CD4-positive, CD25-positive, alpha-beta regulatory T cell (primary cell): ENCODE results near the gene OVOL2. TPM values are rescaled to one million over a fixed set of nuclear protein-coding genes. Genes with fewer than 3 reads are reported as not detected.

ENCODE experiments used
- ATAC-seq, 2 donors: fragments of 150-1000 bp; cut with Tn5 transposase; one replicate each; pipeline ENCODE4 v1.10.0; 2021; ENCODE audit warnings: low read depth in 2 of 2, moderate number of reproducible peaks in 2 of 2, moderate library complexity in 1 of 2
- DNase-seq, 3 donors: peaks; one replicate each; pipeline versions ENCODE4 v3.0.0 to v3.0.0-alpha.2; 2012 to 2022; ENCODE audit warnings: mixed read lengths in 1 of 3
- H3K27ac ChIP-seq: one replicate; pipeline ENCODE4 v1.7.0; 2013; ENCODE audit warnings: mild to moderate bottlenecking, low read length; ENCODE audit not compliant: insufficient read depth, poor library complexity, severe bottlenecking
- H3K27me3 ChIP-seq: one replicate; pipeline ENCODE4 v1.7.0; 2013; ENCODE audit warnings: low read length; ENCODE audit not compliant: control insufficient read depth, insufficient read depth
- H3K36me3 ChIP-seq: one replicate; pipeline ENCODE4 v1.7.0; 2013; ENCODE audit warnings: mild to moderate bottlenecking, low read length, moderate library complexity; ENCODE audit not compliant: control insufficient read depth, insufficient read depth
- H3K4me1 ChIP-seq: 2 replicates; pipeline ENCODE4 v1.7.0; 2013; ENCODE audit warnings: mild to moderate bottlenecking, low read length; ENCODE audit not compliant: insufficient read depth, control insufficient read depth, poor library complexity, severe bottlenecking
- H3K4me3 ChIP-seq: one replicate; pipeline ENCODE4 v1.7.0; 2013; ENCODE audit warnings: low read depth, mild to moderate bottlenecking, low read length, moderate library complexity
- H3K9me3 ChIP-seq, 2 experiments: 1 replicate in 1 of 2; 2 replicates in 1 of 2; pipeline ENCODE4 v1.7.0; 2013; ENCODE audit warnings: low read length in 2 of 2, mild to moderate bottlenecking in 1 of 2, moderate library complexity in 1 of 2; ENCODE audit not compliant: control insufficient read depth in 2 of 2
- H3K27ac Mint-ChIP-seq, 3 donors: one replicate each; pipeline ENCODE4 v1.8.0; 2020 to 2022; ENCODE audit warnings: mild to moderate bottlenecking in 3 of 3, mixed read lengths in 3 of 3, moderate library complexity in 2 of 3
- H3K27me3 Mint-ChIP-seq: one replicate; pipeline ENCODE4 v1.8.0; 2022; ENCODE audit warnings: mild to moderate bottlenecking, mixed read lengths
- H3K36me3 Mint-ChIP-seq: one replicate; pipeline ENCODE4 v1.8.0; 2020; ENCODE audit warnings: mixed read lengths
- H3K4me1 Mint-ChIP-seq, 4 donors: one replicate each; pipeline ENCODE4 v1.8.0; 2020 to 2022; ENCODE audit warnings: mixed read lengths in 4 of 4, mild to moderate bottlenecking in 1 of 4
- H3K4me3 Mint-ChIP-seq, 4 donors: one replicate each; pipeline ENCODE4 v1.8.0; 2020 to 2022; ENCODE audit warnings: mild to moderate bottlenecking in 4 of 4, mixed read lengths in 4 of 4, moderate library complexity in 3 of 4
- H3K9me3 Mint-ChIP-seq, 7 donors: one replicate each; pipeline ENCODE4 v1.8.0; 2020 to 2022; ENCODE audit warnings: mixed read lengths in 7 of 7, mild to moderate bottlenecking in 3 of 7, moderate library complexity in 2 of 7
- polyA plus RNA-seq, 4 donors: library from polyadenylated mRNA; unstranded; fragments of 300-500 nt; fragmentation: Illumina TruSeq; gene quantifications; one replicate each; pipeline ENCODE4 v1.2.3, GENCODE V29; 2021
- total RNA-seq: library from RNA; stranded (reverse); gene quantifications from one replicate; pipeline ENCODE4 v1.2.3, GENCODE V29; 2022

The OVOL2 gene
- total and polyA plus RNA-seq, 5 donors from 2014 or later, result not detected

DNA sequence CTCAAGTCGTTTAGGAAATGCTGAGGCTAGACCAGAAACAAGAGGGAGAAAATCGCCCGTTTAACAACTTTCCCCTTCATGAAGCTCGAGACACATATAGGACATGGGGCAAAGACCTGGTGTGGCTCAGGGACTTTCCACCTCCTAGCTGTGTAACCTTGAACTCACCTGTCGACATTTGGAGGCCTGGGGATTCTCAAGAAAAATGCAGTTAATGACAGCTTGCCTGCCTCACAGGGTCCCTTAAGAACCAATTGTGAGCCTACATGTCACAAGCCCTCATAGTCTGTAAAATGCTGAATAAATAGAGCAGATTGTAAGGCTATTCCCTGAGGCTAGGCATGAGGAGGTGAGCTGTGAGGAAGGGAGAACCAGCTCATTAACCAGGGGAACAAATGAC, 53.8 kb downstream of the OVOL2 start:
- Histone ChIP-seq H3K36me3 (no peaks in the 10 kb centered on the region), H3K27ac (no peak overlapping the region), H3K4me3 (no peak overlapping the region), H3K27me3 (no peaks in the 10 kb centered on the region), H3K9me3 (no peaks in the 10 kb centered on the region), H3K4me1 (no peaks in the 10 kb centered on the region)
- Mint-ChIP-seq H3K27ac (no peak overlapping the region), H3K4me3 (no peak overlapping the region), H3K9me3 (no peaks in the 10 kb centered on the region), H3K36me3 (no peaks in the 10 kb centered on the region), H3K4me1 (no peaks in the 10 kb centered on the region), H3K27me3 (peaks cover 17% of the 10 kb centered on the region)
- DNase-seq (no peak), ATAC-seq (no peak)

DNA sequence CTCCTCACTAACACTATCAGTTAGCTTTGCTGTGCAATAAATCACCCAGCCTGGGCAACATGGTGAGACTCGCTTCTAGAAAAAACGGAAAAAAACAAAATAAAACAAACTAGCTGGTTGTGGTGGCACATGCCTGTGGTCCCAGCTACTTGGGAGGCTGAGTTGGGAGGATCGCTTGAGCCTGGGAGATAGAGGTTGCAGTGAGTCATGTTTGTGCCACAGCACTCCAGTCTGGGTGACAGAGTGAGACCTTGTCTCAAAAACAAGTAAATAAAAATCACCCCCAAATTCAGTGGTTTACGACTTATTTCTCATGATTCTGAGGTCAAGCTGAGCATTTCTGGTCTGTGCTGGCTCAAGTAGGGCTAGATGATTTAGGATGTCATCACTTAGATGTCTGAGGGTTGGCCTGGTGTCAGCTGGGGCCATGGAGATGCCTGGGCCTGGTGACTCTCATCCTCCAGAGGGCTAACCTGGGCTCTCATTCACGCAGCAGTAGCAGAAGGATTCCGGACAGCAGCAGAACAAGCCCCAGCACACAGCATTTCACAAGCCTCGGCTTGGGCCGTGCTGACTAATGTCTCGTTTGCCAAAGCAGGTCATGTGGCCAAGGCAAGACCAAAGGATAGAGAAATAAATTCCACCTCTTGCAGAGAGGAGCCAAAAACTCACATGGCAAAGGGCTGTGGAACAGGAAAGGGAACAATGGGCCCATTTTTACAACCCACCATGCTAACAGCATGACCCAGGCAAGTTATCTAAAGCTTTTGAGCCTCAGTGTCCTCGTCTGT, 56.4 kb downstream of the OVOL2 start:
- Mint-ChIP-seq H3K27me3 (peaks cover 22% of the 10 kb centered on the region), H3K9me3 (no peaks in the 10 kb centered on the region), H3K36me3 (no peaks in the 10 kb centered on the region), H3K27ac (peak overlapping the region in 1 of 3 donors; percentile 2), H3K4me1 (peaks cover 0 to 1% (median under 1%) of the 10 kb centered on the region in 4 donors), H3K4me3 (no peak overlapping the region)
- Histone ChIP-seq H3K27me3 (no peaks in the 10 kb centered on the region), H3K9me3 (no peaks in the 10 kb centered on the region), H3K4me1 (no peaks in the 10 kb centered on the region), H3K4me3 (no peak overlapping the region), H3K27ac (no peak overlapping the region), H3K36me3 (no peaks in the 10 kb centered on the region)
- no peak for DNase-seq
- no peak for ATAC-seq

DNA sequence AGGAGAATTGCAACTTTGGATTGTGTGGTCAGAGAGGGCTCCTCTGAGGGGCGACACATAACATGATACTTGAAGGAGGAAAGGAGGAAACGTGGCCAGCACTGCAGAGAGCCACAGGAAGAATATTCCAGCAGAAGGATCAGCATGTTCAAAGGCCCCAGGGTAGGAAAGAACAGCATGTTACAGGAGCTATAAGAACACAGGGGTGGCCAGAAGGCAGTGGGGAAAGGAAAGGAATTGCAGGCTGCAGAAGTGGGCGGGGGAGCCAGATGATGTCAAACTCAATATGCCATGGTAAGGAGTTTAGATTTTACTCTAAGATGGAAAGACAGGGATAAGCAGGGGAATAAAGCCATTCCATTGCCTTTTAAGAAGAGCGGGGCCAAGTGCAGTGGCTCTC, 58.1 kb downstream of the OVOL2 start:
- Mint-ChIP-seq H3K27ac (no peak overlapping the region), H3K36me3 (no peaks in the 10 kb centered on the region)
- no peak for ATAC-seq

DNA sequence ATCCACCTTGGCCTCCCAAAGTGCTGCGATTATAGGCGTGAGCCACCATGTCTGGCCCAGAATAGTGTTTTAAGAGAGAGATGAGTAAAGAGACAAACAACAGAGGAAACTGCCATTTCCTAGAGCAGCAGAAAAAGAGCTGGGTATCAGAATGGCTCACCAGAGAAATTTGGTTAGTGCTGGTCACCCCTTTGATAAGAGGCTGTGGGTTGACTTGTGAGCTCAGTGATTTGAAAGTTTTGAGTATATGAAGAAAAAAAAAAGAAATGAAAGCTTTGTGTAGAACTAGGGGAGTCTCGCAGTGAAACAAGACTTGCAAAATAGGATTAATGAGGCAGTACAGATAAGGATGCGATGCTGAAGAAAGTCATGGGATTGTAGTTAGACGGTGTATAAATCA, 59.3 kb downstream of the OVOL2 start:
- no peaks in the 10 kb centered on the region for H3K27me3 ChIP-seq
- H3K9me3 Mint-ChIP-seq, result no peaks in the 10 kb centered on the region
- H3K9me3 ChIP-seq, result no peaks in the 10 kb centered on the region
- ATAC-seq (no peak), DNase-seq (no peak)
- no peak overlapping the region for H3K4me3 Mint-ChIP-seq
- H3K36me3 ChIP-seq, result no peaks in the 10 kb centered on the region
- peaks cover 6 to 8% (median 7%) of the 10 kb centered on the region in 4 donors for H3K4me1 Mint-ChIP-seq
- peak overlapping the region in 1 of 3 donors; percentile 66 for H3K27ac Mint-ChIP-seq
- H3K4me3 ChIP-seq, result no peak overlapping the region
- H3K27ac ChIP-seq, result no peak overlapping the region
- H3K27me3 Mint-ChIP-seq, result peaks cover 18% of the 10 kb centered on the region
- H3K36me3 Mint-ChIP-seq, result no peaks in the 10 kb centered on the region
- H3K4me1 ChIP-seq, result peaks cover 3% of the 10 kb centered on the region

More for the DNA sequence above, 58.1 kb downstream of the OVOL2 start:
- Histone ChIP-seq H3K27ac (no peak overlapping the region), H3K36me3 (no peaks in the 10 kb centered on the region), H3K4me3 (no peak overlapping the region), H3K4me1 (peaks cover 3% of the 10 kb centered on the region), H3K27me3 (no peaks in the 10 kb centered on the region), H3K9me3 (no peaks in the 10 kb centered on the region)
- no peak for DNase-seq
- Mint-ChIP-seq H3K27me3 (peaks cover 18% of the 10 kb centered on the region), H3K4me1 (peaks cover 6 to 8% (median 7%) of the 10 kb centered on the region in 4 donors), H3K4me3 (no peak overlapping the region), H3K9me3 (no peaks in the 10 kb centered on the region)

DNA sequence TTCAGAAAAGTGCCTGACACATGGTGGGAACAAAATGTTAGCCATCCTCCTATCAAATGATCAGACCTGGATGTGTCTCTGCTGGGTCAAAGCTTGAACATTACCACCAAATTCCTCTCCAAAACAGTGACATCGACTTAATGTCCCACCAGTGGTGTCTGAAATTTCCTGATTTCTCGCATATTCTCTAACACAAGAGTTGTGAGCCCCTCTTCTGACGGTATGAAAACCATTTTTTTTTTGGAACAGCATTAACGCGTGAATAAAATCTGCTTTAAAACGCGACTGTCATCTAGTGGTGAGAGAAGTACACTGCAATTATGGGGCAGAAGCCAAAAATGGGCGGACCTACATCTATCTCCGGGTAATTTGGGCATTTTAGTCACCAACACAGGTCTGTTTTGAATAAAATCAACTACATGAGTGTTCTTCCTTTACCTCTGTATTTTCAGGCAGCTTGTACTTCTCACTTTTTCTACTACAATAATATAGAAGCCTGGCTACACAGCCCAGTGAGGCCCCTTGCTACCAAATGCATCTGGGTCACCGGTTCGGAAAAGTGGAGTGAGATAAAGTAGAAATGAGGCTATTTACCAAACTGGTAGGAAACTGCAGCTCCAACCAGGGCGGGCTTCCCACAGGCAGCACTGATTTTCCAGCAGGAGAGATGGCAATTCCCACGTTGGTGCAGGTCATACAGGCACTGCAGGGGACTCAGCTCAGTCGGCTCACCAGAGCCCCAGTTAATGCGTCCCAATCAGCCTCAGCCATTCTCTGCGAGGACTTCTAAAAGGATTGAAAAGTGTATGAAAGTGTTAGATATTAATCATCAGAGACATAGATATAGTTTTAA, 61.5 kb downstream of the OVOL2 start:
- DNase-seq (peak; percentile 15 to 71 (median 65)), ATAC-seq (peak; percentile 75 to 87)
- Histone ChIP-seq H3K9me3 (no peaks in the 10 kb centered on the region), H3K4me3 (peak overlapping the region; percentile 27), H3K27ac (no peak overlapping the region), H3K36me3 (no peaks in the 10 kb centered on the region), H3K27me3 (no peaks in the 10 kb centered on the region), H3K4me1 (peaks cover 3% of the 10 kb centered on the region)
- Mint-ChIP-seq H3K36me3 (no peaks in the 10 kb centered on the region), H3K27ac (no peak overlapping the region), H3K9me3 (no peaks in the 10 kb centered on the region), H3K27me3 (peaks cover 14% of the 10 kb centered on the region), H3K4me1 (peaks cover 6 to 19% (median 12%) of the 10 kb centered on the region in 4 donors), H3K4me3 (no peak overlapping the region)

DNA sequence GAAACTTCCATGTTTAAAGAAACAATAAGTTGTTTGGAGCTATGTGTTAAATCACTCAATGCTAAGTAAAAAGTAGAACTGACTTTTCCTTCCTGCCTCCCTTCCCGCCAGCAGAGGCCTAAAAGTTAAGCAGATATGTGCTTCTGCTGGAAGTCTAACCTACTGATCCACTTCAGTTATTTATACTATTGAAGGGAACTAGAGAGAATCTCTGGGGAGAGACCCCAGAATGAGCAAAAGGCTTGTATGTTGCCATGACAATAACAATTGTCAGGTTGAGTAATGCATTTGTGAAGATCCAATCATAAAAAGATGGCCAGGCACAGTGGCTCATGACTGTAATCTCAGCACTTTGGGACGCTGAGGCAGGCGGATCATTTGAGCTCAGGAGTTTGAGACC, 64.2 kb downstream of the OVOL2 start:
- Mint-ChIP-seq H3K9me3 (no peaks in the 10 kb centered on the region), H3K27me3 (peaks cover 4% of the 10 kb centered on the region), H3K27ac (no peak overlapping the region), H3K4me3 (no peak overlapping the region), H3K36me3 (peaks cover 11% of the 10 kb centered on the region), H3K4me1 (peaks cover 6 to 19% (median 13%) of the 10 kb centered on the region in 4 donors)
- H3K9me3 ChIP-seq, result no peaks in the 10 kb centered on the region
- no peak overlapping the region for H3K27ac ChIP-seq
- DNase-seq (no peak), ATAC-seq (no peak)
- no peak overlapping the region for H3K4me3 ChIP-seq
- H3K27me3 ChIP-seq, result no peaks in the 10 kb centered on the region
- H3K4me1 ChIP-seq, result peaks cover 3% of the 10 kb centered on the region
- H3K36me3 ChIP-seq, result peaks cover 9% of the 10 kb centered on the region

DNA sequence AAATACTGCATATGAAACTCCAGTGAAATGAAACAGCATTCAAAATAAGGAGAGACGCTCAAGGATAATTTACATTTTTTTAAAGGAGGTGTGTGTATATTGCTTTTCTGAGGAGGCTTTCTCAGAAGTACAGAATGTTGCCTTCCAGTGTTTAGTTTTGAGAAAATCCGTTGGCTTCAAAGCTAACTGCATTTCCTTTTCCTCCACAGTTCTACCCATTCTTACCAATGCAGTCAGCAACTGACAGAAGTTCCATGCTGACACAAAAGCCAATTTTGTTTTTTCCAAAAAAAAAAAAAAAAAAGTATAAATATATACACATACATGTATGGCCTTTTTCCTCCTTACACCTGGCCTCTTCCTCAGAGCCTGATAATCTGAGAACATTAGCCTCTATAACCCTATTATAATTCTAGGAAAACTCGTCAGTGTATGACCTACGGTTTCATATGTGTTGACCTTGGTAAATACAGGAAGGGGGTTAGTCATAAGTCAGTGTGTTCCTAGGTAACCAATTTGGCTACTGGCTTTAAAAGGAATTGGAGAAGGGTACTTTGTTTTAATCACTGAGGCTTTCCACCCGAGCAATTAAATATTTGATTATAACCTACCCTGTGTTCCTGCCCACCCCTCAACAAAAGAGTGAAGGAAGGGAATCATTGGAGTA, 64.7 kb downstream of the OVOL2 start:
- peaks cover 3% of the 10 kb centered on the region for H3K4me1 ChIP-seq
- H3K27ac Mint-ChIP-seq, result peak overlapping the region in 1 of 3 donors; percentile 52
- H3K36me3 ChIP-seq, result peaks cover 9% of the 10 kb centered on the region
- H3K4me1 Mint-ChIP-seq, result peaks cover 6 to 22% (median 15%) of the 10 kb centered on the region in 4 donors
- H3K27ac ChIP-seq, result no peak overlapping the region
- H3K27me3 Mint-ChIP-seq, result peaks cover 4% of the 10 kb centered on the region
- no peak overlapping the region for H3K4me3 ChIP-seq
- H3K4me3 Mint-ChIP-seq, result no peak overlapping the region
- ATAC-seq (peak in 1 of 2 donors; percentile 34), DNase-seq (peak in 1 of 3 donors; percentile 71)
- H3K27me3 ChIP-seq, result no peaks in the 10 kb centered on the region
- no peaks in the 10 kb centered on the region for H3K9me3 Mint-ChIP-seq
- H3K36me3 Mint-ChIP-seq, result peaks cover 17% of the 10 kb centered on the region
- H3K9me3 ChIP-seq, result no peaks in the 10 kb centered on the region
